Gastroesophageal sphincter (tissue), 3 donors: ENCODE data around the gene KCNJ2.

Source experiments
- CTCF ChIP-seq, 4 experiments: fragments of 200-600 bp in 2 of 4; fragments of 450-650 bp in 2 of 4; sonication (generic) in 1 of 4; IDR thresholded peaks; one replicate each; pipeline ENCODE4 v1.5.1; 2017 to 2019; ENCODE audit warnings: antibody characterized with exemption in 4 of 4, mild to moderate bottlenecking in 2 of 4, moderate library complexity in 2 of 4
- EP300 ChIP-seq: sonication (generic); formaldehyde crosslinking; IDR thresholded peaks from one replicate; pipeline ENCODE4 v1.6.1; 2017; ENCODE audit warnings: antibody characterized with exemption, mild to moderate bottlenecking
- POLR2AphosphoS5 ChIP-seq: sonication (generic); formaldehyde crosslinking; IDR thresholded peaks from one replicate; pipeline ENCODE4 v1.6.1; 2017; ENCODE audit warnings: antibody characterized with exemption

GRCh38 chr17:70172449-70172848 lies 3.1 kb downstream of the KCNJ2 start:
- TF ChIP-seq CTCF (IDR thresholded peaks at IDR 0.05) (no peak), POLR2AphosphoS5 (no peak), EP300 (no peak)
